Measurements from ENCODE around the gene SMYD1.

SMYD1 gene

DNA sequence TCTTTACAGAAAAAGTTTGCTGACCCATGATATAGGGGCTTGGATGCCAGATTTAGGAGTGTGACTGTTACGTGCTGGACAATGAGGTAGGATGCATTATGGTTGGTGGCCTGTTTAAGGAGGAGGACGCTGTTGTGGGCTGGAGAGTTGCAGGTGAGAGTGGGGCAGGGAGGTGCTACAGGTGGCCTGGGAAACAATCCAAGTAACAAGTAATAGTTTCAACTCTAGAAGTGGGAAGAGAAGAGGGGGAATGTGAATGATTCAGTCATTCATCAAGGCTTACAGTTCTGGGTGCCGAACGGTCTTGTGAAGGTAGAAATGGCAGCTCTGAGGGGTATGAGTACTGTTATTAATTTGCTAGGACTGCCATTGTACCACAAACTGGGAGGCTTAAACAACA lies 54.1 kb downstream of the SMYD1 start:
- DNase-seq (ENCODE audit: extremely low read depth, low read depth): no peak
- no peak for TF ChIP-seq CTCF (IDR thresholded peaks at IDR 0.05; ENCODE audit: low read depth, low read length)

DNA sequence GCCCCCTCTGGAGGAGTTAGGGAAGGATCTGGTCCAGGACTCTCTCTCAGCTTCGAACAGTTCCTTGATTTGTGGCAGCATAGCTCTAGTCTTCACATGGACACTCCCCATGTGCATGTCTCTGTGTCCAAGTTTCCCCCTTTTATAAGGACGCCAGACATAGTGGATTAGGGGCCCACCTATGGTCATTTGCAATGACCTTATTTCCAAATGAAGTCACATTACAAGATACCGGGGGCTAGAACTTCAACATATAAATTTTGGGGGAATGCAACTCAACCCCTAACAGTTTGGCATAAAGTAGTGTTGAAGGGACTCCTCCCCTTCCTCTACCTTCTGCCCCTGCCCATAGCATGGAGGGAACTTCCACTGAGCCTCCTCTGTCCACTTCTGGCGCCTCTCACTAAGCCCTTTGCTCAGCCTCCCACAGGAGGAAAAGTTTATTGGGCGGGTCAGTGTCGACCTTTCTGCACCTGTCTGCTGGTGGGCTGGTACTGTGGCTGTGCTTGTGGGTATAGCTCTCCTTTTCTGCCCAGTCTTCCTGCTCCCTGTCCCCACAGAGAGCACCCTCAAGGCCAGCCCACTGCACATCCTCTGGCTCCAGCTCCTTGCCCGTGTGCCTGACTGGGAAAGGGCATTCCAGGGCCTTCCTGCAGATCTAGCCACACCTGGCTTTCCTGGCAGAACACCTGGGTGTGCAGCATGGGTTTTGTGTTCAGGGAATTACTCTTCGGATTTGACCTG lies 54.7 kb downstream of the SMYD1 start:
- no peak for DNase-seq (ENCODE audit: extremely low read depth, low read depth)
- no peak for TF ChIP-seq CTCF (IDR thresholded peaks at IDR 0.05; ENCODE audit: low read depth, low read length)

GRCh38 chr2:88123164-88123974 lies 55.7 kb downstream of the SMYD1 start:
- TF ChIP-seq CTCF (IDR thresholded peaks at IDR 0.05; ENCODE audit: low read depth, low read length): no peak
- DNase-seq (ENCODE audit: extremely low read depth, low read depth): no peak

GRCh38 chr2:88123975-88124917 lies 56.6 kb downstream of the SMYD1 start:
- DNase-seq (ENCODE audit: extremely low read depth, low read depth): no peak
- no peak for TF ChIP-seq CTCF (IDR thresholded peaks at IDR 0.05; ENCODE audit: low read depth, low read length)

DNA sequence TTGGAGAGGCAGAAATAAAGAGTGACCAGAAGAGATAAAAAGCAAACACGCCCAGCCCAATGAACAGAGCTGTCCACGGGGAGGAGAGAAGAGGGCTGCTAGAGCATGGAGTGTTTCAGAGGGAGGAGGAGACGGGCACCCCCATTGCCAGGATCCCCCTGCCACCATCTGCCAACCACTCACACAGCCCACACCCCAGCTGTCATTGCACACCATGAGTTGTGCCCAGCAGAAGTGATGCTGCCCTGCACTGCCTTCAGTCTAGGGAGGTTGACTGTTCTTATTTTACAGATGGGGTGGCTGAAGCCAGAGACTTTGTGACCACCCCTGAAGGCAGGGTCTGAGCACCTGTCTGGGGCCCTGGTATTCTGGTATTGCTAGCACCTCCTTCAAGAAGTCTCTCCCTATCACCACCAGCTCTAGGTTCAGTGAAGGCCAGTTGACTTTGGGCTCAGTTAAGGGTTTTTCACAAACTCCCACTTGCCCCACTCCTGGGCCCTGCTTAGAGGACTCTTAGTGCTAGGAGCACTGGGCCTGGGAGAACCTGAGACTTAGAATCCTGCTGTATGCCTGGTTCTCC lies 57.8 kb downstream of the SMYD1 start:
- DNase-seq (ENCODE audit: extremely low read depth, low read depth): no peak

More for the DNA sequence above, 57.8 kb downstream of the SMYD1 start:
- TF ChIP-seq CTCF (IDR thresholded peaks at IDR 0.05; ENCODE audit: low read depth, low read length): no peak

Measured in AG09319 (cell line).